Activated CD4-positive, alpha-beta T cell treated with anti-CD3 and anti-CD28 coated beads, Interleukin-10, Interleukin-2, amounts not matched to agents 100 ng/mL and 50 ng/mL, durations not matched to agents 16 hours and 8 hours (primary cell): ENCODE data around the gene GPC6.
"Not testable (repeated sequence)": the region's sequence is repeated elsewhere in the genome, so short reads cannot be mapped to it uniquely, and the experiment has no call there.

Experiments used
- DNase-seq: peaks from one replicate; pipeline ENCODE4 v3.0.0-alpha.2; 2020

Gene GPC6

GRCh38 chr13:93270769-93271742, 44.4 kb downstream of the GPC6 start:
- DNase-seq, result no peak

- DNase-seq, result no peak
Observed at GRCh38 chr13:93279982-93280381, 53.4 kb downstream of the GPC6 start.

GRCh38 chr13:93280688-93281087, 54.1 kb downstream of the GPC6 start:
- DNase-seq, result no peak

- DNase-seq, result no peak
Observed at GRCh38 chr13:93283255-93283654, 56.6 kb downstream of the GPC6 start.

GRCh38 chr13:93284064-93284463, 57.5 kb downstream of the GPC6 start:
- DNase-seq, result no peak

- no peak for DNase-seq
Observed at GRCh38 chr13:93286047-93286446, 59.4 kb downstream of the GPC6 start.

GRCh38 chr13:93289053-93289452, 62.4 kb downstream of the GPC6 start:
- DNase-seq, result no peak

- no peak for DNase-seq
Observed at GRCh38 chr13:93289842-93290241, 63.2 kb downstream of the GPC6 start.

- DNase-seq, result peak; percentile 3
Observed at GRCh38 chr13:93290503-93290902, 63.9 kb downstream of the GPC6 start.

- DNase-seq, result no peak
Observed at GRCh38 chr13:93292366-93292765, 65.8 kb downstream of the GPC6 start.

GRCh38 chr13:93293710-93294109, 67.1 kb downstream of the GPC6 start:
- DNase-seq, result no peak

- no peak for DNase-seq
Observed at GRCh38 chr13:93296584-93296983, 70.0 kb downstream of the GPC6 start.

GRCh38 chr13:93298713-93299112, 72.1 kb downstream of the GPC6 start:
- DNase-seq, result no peak

- no peak for DNase-seq
Observed at GRCh38 chr13:93304134-93304533, 77.5 kb downstream of the GPC6 start.

GRCh38 chr13:93304868-93305613, 78.4 kb downstream of the GPC6 start:
- DNase-seq, result no peak

GRCh38 chr13:93305886-93306285, 79.3 kb downstream of the GPC6 start:
- DNase-seq, result no peak

GRCh38 chr13:93307136-93307535, 80.5 kb downstream of the GPC6 start:
- no peak for DNase-seq

- DNase-seq, result no peak
Observed at GRCh38 chr13:93307651-93308050, 81.0 kb downstream of the GPC6 start.

- DNase-seq, result peak; percentile 1
Observed at GRCh38 chr13:93309886-93310523, 83.4 kb downstream of the GPC6 start.

GRCh38 chr13:93316841-93317240, 90.2 kb downstream of the GPC6 start:
- no peak for DNase-seq

- no peak for DNase-seq
Observed at GRCh38 chr13:93318534-93319254, 92.1 kb downstream of the GPC6 start.

GRCh38 chr13:93320942-93321341, 94.3 kb downstream of the GPC6 start:
- DNase-seq, result no peak

GRCh38 chr13:93323880-93324279, 97.3 kb downstream of the GPC6 start:
- not testable (repeated sequence) for DNase-seq
